DMS53 treated with DMSO at 0.1 percent for 48 hours (cell line): ENCODE measurements around the gene QDPR.
"Not testable (repeated sequence)": the region's sequence is repeated elsewhere in the genome, so short reads cannot be mapped to it uniquely, and the experiment has no call there.

Experiments used
- DNase-seq: peaks from one replicate; lab custom pipeline; 2025; ENCODE audit not compliant: unreplicated experiment; lab: John Stamatoyannopoulos, UW

Gene QDPR

GRCh38 chr4:17511950-17512795, at the start of gene QDPR:
Gene QDPR, minus strand, starts transcription at chr4:17512090. Its CDS starts 36 bp downstream, at chr4:17512054.
- DNase-seq, result peak; percentile 76

- no peak for DNase-seq
Observed at GRCh38 chr4:17561195-17561909, 49.5 kb upstream of the QDPR start.

GRCh38 chr4:17560065-17560673, 48.3 kb upstream of the QDPR start:
- DNase-seq, result no peak

GRCh38 chr4:17559709-17560048, 47.8 kb upstream of the QDPR start:
- no peak for DNase-seq

- DNase-seq, result no peak
Observed at GRCh38 chr4:17558941-17559708, 47.2 kb upstream of the QDPR start.

- DNase-seq, result no peak
Observed at GRCh38 chr4:17557880-17558279, 46.0 kb upstream of the QDPR start.

GRCh38 chr4:17556498-17556897, 44.6 kb upstream of the QDPR start:
- no peak for DNase-seq

- no peak for DNase-seq
Observed at GRCh38 chr4:17554568-17554967, 42.7 kb upstream of the QDPR start.

- DNase-seq, result no peak
Observed at GRCh38 chr4:17552427-17552826, 40.5 kb upstream of the QDPR start.

GRCh38 chr4:17550549-17550948, 38.7 kb upstream of the QDPR start:
- no peak for DNase-seq

- no peak for DNase-seq
Observed at GRCh38 chr4:17546678-17547077, 34.8 kb upstream of the QDPR start.

GRCh38 chr4:17546222-17546621, 34.3 kb upstream of the QDPR start:
- DNase-seq, result no peak

- DNase-seq, result no peak
Observed at GRCh38 chr4:17545374-17546140, 33.7 kb upstream of the QDPR start.

- DNase-seq, result peak; percentile 84
Observed at GRCh38 chr4:17544831-17545234, 32.9 kb upstream of the QDPR start.

GRCh38 chr4:17544205-17544604, 32.3 kb upstream of the QDPR start:
- DNase-seq, result peak; percentile 98

- not testable (repeated sequence) for DNase-seq
Observed at GRCh38 chr4:17537060-17537459, 25.2 kb upstream of the QDPR start.

GRCh38 chr4:17535906-17536305, 24.0 kb upstream of the QDPR start:
- DNase-seq, result no peak

GRCh38 chr4:17535242-17535641, 23.4 kb upstream of the QDPR start:
- DNase-seq, result no peak

- no peak for DNase-seq
Observed at GRCh38 chr4:17534705-17535104, 22.8 kb upstream of the QDPR start.

- DNase-seq, result no peak
Observed at GRCh38 chr4:17531538-17532285, 19.8 kb upstream of the QDPR start.
